Measurements from ENCODE around the gene LRRK2. TPM values are rescaled to one million over a fixed set of nuclear protein-coding genes. Genes with fewer than 3 reads are reported as not detected.
A peak's percentile ranks its signal among the peaks of the same experiment; 100 is the strongest.

The LRRK2 gene
- total and polyA plus RNA-seq, 4 donors, result 1.5 to 11.5 (median 4.9) TPM

DNA sequence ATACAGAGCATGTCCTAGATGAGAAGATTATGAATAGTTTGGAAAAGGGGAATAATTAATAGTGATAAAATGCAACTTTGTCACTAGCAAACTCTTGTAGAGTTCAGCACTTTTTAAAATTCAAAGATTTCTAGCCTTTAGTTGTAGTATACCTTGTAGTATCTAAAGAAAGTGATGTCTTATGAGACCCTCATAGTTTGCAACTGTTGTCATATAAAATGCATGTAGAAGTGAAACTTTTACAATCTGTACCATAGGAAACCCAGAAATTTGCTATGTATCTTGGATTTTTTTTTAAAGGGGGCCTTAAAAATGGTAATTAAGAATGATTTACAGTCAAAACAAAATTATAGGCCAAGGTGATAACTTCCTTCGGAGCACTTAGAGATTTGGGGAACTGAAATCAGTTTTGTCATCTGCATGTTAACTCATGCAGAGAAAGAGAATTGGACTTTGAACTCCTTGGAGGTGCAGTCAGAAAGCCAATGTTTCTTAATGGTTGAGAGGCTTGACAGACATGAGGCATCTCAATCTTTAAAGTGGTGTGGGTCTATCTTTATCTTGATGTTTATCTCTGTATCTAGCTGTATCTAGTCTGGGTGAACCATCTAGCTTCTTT is 1.3 kb downstream of the LRRK2 start:
- peak overlapping the region; percentile 6 to 99 for H3K9ac ChIP-seq (ENCODE audit: low read depth in 1 of 2, low read length in 2 of 2)
- H3K4me1 ChIP-seq (ENCODE audit: control insufficient read depth in 4 of 4, insufficient read depth in 4 of 4, low read length in 3 of 4), result peaks cover 1 to 30% (median 7%) of the 10 kb centered on the region in 4 donors
- TF ChIP-seq, protein P1, sequence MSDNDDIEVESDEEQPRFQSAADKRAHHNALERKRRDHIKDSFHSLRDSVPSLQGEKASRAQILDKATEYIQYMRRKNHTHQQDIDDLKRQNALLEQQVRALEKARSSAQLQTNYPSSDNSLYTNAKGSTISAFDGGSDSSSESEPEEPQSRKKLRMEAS (IDR thresholded peaks at IDR 0.05), result no peak
- TF ChIP-seq, protein P2, sequence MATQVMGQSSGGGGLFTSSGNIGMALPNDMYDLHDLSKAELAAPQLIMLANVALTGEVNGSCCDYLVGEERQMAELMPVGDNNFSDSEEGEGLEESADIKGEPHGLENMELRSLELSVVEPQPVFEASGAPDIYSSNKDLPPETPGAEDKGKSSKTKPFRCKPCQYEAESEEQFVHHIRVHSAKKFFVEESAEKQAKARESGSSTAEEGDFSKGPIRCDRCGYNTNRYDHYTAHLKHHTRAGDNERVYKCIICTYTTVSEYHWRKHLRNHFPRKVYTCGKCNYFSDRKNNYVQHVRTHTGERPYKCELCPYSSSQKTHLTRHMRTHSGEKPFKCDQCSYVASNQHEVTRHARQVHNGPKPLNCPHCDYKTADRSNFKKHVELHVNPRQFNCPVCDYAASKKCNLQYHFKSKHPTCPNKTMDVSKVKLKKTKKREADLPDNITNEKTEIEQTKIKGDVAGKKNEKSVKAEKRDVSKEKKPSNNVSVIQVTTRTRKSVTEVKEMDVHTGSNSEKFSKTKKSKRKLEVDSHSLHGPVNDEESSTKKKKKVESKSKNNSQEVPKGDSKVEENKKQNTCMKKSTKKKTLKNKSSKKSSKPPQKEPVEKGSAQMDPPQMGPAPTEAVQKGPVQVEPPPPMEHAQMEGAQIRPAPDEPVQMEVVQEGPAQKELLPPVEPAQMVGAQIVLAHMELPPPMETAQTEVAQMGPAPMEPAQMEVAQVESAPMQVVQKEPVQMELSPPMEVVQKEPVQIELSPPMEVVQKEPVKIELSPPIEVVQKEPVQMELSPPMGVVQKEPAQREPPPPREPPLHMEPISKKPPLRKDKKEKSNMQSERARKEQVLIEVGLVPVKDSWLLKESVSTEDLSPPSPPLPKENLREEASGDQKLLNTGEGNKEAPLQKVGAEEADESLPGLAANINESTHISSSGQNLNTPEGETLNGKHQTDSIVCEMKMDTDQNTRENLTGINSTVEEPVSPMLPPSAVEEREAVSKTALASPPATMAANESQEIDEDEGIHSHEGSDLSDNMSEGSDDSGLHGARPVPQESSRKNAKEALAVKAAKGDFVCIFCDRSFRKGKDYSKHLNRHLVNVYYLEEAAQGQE (IDR thresholded peaks at IDR 0.05), result no peak
- TF ChIP-seq, protein P3, sequence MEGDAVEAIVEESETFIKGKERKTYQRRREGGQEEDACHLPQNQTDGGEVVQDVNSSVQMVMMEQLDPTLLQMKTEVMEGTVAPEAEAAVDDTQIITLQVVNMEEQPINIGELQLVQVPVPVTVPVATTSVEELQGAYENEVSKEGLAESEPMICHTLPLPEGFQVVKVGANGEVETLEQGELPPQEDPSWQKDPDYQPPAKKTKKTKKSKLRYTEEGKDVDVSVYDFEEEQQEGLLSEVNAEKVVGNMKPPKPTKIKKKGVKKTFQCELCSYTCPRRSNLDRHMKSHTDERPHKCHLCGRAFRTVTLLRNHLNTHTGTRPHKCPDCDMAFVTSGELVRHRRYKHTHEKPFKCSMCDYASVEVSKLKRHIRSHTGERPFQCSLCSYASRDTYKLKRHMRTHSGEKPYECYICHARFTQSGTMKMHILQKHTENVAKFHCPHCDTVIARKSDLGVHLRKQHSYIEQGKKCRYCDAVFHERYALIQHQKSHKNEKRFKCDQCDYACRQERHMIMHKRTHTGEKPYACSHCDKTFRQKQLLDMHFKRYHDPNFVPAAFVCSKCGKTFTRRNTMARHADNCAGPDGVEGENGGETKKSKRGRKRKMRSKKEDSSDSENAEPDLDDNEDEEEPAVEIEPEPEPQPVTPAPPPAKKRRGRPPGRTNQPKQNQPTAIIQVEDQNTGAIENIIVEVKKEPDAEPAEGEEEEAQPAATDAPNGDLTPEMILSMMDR (IDR thresholded peaks at IDR 0.05; ENCODE audit: low read depth, low read length, missing input control), result no peak
- TF ChIP-seq RXRA (IDR thresholded peaks at IDR 0.05) (no peak), FOXA1 (IDR thresholded peaks at IDR 0.05) (no peak), GABPA (IDR thresholded peaks at IDR 0.05 in 1 of 2, conservative IDR thresholded peaks at IDR 0.05 in 1 of 2) (no peak), EGR1 (IDR thresholded peaks at IDR 0.05; ENCODE audit: low read depth in 2 of 2) (no peak), JUND (IDR thresholded peaks at IDR 0.05) (no peak), NR2F2 (IDR thresholded peaks at IDR 0.05) (no peak), TAF1 (conservative IDR thresholded peaks at IDR 0.05) (no peak), HNF4A (conservative IDR thresholded peaks at IDR 0.05) (no peak), SP1 (IDR thresholded peaks at IDR 0.05) (no peak), FOXA2 (IDR thresholded peaks at IDR 0.05) (no peak)
- TF ChIP-seq, protein P4, sequence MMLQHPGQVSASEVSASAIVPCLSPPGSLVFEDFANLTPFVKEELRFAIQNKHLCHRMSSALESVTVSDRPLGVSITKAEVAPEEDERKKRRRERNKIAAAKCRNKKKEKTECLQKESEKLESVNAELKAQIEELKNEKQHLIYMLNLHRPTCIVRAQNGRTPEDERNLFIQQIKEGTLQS (IDR thresholded peaks at IDR 0.05), result no peak
- TF ChIP-seq, protein P5, sequence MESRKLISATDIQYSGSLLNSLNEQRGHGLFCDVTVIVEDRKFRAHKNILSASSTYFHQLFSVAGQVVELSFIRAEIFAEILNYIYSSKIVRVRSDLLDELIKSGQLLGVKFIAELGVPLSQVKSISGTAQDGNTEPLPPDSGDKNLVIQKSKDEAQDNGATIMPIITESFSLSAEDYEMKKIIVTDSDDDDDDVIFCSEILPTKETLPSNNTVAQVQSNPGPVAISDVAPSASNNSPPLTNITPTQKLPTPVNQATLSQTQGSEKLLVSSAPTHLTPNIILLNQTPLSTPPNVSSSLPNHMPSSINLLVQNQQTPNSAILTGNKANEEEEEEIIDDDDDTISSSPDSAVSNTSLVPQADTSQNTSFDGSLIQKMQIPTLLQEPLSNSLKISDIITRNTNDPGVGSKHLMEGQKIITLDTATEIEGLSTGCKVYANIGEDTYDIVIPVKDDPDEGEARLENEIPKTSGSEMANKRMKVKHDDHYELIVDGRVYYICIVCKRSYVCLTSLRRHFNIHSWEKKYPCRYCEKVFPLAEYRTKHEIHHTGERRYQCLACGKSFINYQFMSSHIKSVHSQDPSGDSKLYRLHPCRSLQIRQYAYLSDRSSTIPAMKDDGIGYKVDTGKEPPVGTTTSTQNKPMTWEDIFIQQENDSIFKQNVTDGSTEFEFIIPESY (IDR thresholded peaks at IDR 0.05), result no peak
- DNase-seq (ENCODE audit: low spot score), result no peak
- H3K27ac ChIP-seq (ENCODE audit: low read depth in 1 of 2, low read length in 2 of 2), result peak overlapping the region in 1 of 2 donors; percentile 96
- no peaks in the 10 kb centered on the region for H3K36me3 ChIP-seq (ENCODE audit: control insufficient read depth in 4 of 4, insufficient read depth in 3 of 4, low read depth in 1 of 4, low read length in 3 of 4)
- 46% methylated on average over 1 of the region's 1 CpG for WGBS
- H3K4me3 ChIP-seq (ENCODE audit: low read depth in 1 of 3, low read length in 3 of 3), result peak overlapping the region in 2 of 3 donors; percentile 87 to 90
- no peaks in the 10 kb centered on the region for H3K9me3 ChIP-seq (ENCODE audit: control insufficient read depth in 4 of 4, low read length in 3 of 4)
- H3K27me3 ChIP-seq (ENCODE audit: control insufficient read depth in 4 of 4, insufficient read depth in 4 of 4, low read length in 3 of 4), result no peaks in the 10 kb centered on the region

Measured in liver (tissue), 9 donors.